GF-D8 (cell line): ENCODE results near the gene MED12L.
"Not testable (repeated sequence)": the region's sequence is repeated elsewhere in the genome, so short reads cannot be mapped to it uniquely, and the experiment has no call there.

Source experiments
- DNase-seq: peaks from one replicate; lab custom pipeline; 2025; lab: John Stamatoyannopoulos, UW

The MED12L gene

GRCh38 chr3:151085227-151085888 lies at the start of gene MED12L:
TSS of gene MED12L (plus strand) at chr3:151085664. CDS start at chr3:151086927, 1,263 bp downstream.
- no peak for DNase-seq

GRCh38 chr3:151037746-151038477 lies 47.6 kb upstream of the MED12L start:
- DNase-seq = no peak

- DNase-seq = no peak
These were observed 40.8 kb upstream of the MED12L start for GRCh38 chr3:151044706-151045105.

- no peak for DNase-seq
These were observed 37.8 kb upstream of the MED12L start for GRCh38 chr3:151047636-151048035.

- no peak for DNase-seq
These were observed 33.9 kb upstream of the MED12L start for GRCh38 chr3:151051533-151051932.

GRCh38 chr3:151052346-151052745 lies 33.1 kb upstream of the MED12L start:
- no peak for DNase-seq

- DNase-seq = no peak
These were observed 32.7 kb upstream of the MED12L start for GRCh38 chr3:151052756-151053155.

GRCh38 chr3:151058740-151059139 lies 26.7 kb upstream of the MED12L start:
- DNase-seq = no peak

GRCh38 chr3:151062611-151063010 lies 22.9 kb upstream of the MED12L start:
- DNase-seq = no peak

GRCh38 chr3:151067158-151067557 lies 18.3 kb upstream of the MED12L start:
- DNase-seq = no peak

GRCh38 chr3:151072842-151073241 lies 12.6 kb upstream of the MED12L start:
- not testable (repeated sequence) for DNase-seq

GRCh38 chr3:151074256-151074655 lies 11.2 kb upstream of the MED12L start:
- DNase-seq = no peak

- no peak for DNase-seq
These were observed 9.4 kb upstream of the MED12L start for GRCh38 chr3:151075869-151076562.

- DNase-seq = no peak
These were observed 8.8 kb upstream of the MED12L start for GRCh38 chr3:151076626-151077025.

GRCh38 chr3:151081082-151081481 lies 4.4 kb upstream of the MED12L start:
- DNase-seq = not testable (repeated sequence)

- no peak for DNase-seq
These were observed 2.3 kb upstream of the MED12L start for GRCh38 chr3:151082880-151083838.

GRCh38 chr3:151084893-151085226 lies 604 bp upstream of the MED12L start:
- no peak for DNase-seq

- no peak for DNase-seq
These were observed 522 bp downstream of the MED12L start for GRCh38 chr3:151085889-151086483.

- DNase-seq = no peak
These were observed 1.3 kb downstream of the MED12L start for GRCh38 chr3:151086484-151087456.

GRCh38 chr3:151087648-151088047 lies 2.2 kb downstream of the MED12L start:
- DNase-seq = no peak
